Natural killer cell (primary cell): ENCODE data around the gene FEM1B. TPM values are rescaled to one million over a fixed set of nuclear protein-coding genes. Genes with fewer than 3 reads are reported as not detected.

Experiments used
- ATAC-seq, 3 donors: fragments of 150-1000 bp in 2 of 3; fragments of 200-7000 bp in 1 of 3; cut with Tn5 transposase; 1 replicate in 1 of 3; 2 replicates in 2 of 3; pipeline ENCODE4 v1.10.0; 2021; ENCODE audit warnings: mild to moderate bottlenecking in 2 of 3, moderate library complexity in 2 of 3
- DNase-seq, 2 donors: peaks; one replicate each; pipeline versions ENCODE4 v3.0.0 to v3.0.0-alpha.2; 2013 to 2021; ENCODE audit warnings: mixed read lengths in 1 of 2
- H3K27ac ChIP-seq: one replicate; pipeline ENCODE4 v1.5.1; 2013; ENCODE audit warnings: mild to moderate bottlenecking, low read length
- H3K27me3 ChIP-seq: one replicate; pipeline ENCODE4 v1.6.1; 2013; ENCODE audit warnings: low read length; ENCODE audit not compliant: control insufficient read depth, insufficient read depth
- H3K36me3 ChIP-seq: one replicate; pipeline ENCODE4 v1.6.1; 2013; ENCODE audit warnings: low read length; ENCODE audit not compliant: control insufficient read depth, insufficient read depth
- H3K4me1 ChIP-seq: one replicate; pipeline ENCODE4 v1.6.1; 2013; ENCODE audit warnings: low read length; ENCODE audit not compliant: control insufficient read depth, insufficient read depth
- H3K4me3 ChIP-seq: one replicate; pipeline ENCODE4 v1.5.1; 2013; ENCODE audit warnings: low read length
- H3K9me3 ChIP-seq: one replicate; pipeline ENCODE4 v1.6.1; 2013; ENCODE audit warnings: low read length; ENCODE audit not compliant: control insufficient read depth, insufficient read depth
- H3K27ac Mint-ChIP-seq, 2 donors: one replicate each; pipeline ENCODE4 v1.8.0; 2022; ENCODE audit warnings: mild to moderate bottlenecking in 2 of 2, mixed read lengths in 2 of 2, moderate library complexity in 1 of 2
- H3K27me3 Mint-ChIP-seq, 2 donors: one replicate each; pipeline ENCODE4 v1.8.0; 2022; ENCODE audit warnings: low read depth in 2 of 2, mixed read lengths in 2 of 2
- H3K36me3 Mint-ChIP-seq: one replicate; pipeline ENCODE4 v1.8.0; 2022; ENCODE audit warnings: mixed read lengths
- H3K4me1 Mint-ChIP-seq, 2 donors: one replicate each; pipeline ENCODE4 v1.8.0; 2022; ENCODE audit warnings: mixed read lengths in 2 of 2
- H3K4me3 Mint-ChIP-seq: one replicate; pipeline ENCODE4 v1.8.0; 2022; ENCODE audit warnings: mild to moderate bottlenecking, moderate library complexity, mixed read lengths
- H3K9me3 Mint-ChIP-seq, 2 donors: one replicate each; pipeline ENCODE4 v1.8.0; 2022; ENCODE audit warnings: mixed read lengths in 2 of 2
- WGBS: methylation state at CpG from one replicate; pipeline ENCODE4 v1.1.7; 2013; ENCODE audit warnings: missing lambda C conversion rate; ENCODE audit not compliant: insufficient coverage; 5-methylcytosine and 5-hydroxymethylcytosine counted together
- intact Hi-C: fragments of 100-400 bp; cut with micrococcal nuclease; formaldehyde crosslinking; loops from one replicate; pipeline ENCODE4 v1.14.2; 2022
- total RNA-seq, 4 donors: library from RNA; stranded (reverse); fragments of 120-200 nt in 1 of 4; gene quantifications; one replicate each; pipeline versions ENCODE4 v1.2.3 to v1.2.4, GENCODE V29; 2013 to 2022
- TF ChIP-seq, protein P1 (sequence below): fragments of 200-600 bp; IDR thresholded peaks from one replicate; pipeline ENCODE4 v1.8.0; 2022; ENCODE audit warnings: antibody characterized with exemption

Gene FEM1B
- total RNA-seq, 3 donors from 2014 or later (not counting 1 experiment from before 2014, with no cell fraction given) = 57.4 to 73.5 (median 67.9) TPM

DNA sequence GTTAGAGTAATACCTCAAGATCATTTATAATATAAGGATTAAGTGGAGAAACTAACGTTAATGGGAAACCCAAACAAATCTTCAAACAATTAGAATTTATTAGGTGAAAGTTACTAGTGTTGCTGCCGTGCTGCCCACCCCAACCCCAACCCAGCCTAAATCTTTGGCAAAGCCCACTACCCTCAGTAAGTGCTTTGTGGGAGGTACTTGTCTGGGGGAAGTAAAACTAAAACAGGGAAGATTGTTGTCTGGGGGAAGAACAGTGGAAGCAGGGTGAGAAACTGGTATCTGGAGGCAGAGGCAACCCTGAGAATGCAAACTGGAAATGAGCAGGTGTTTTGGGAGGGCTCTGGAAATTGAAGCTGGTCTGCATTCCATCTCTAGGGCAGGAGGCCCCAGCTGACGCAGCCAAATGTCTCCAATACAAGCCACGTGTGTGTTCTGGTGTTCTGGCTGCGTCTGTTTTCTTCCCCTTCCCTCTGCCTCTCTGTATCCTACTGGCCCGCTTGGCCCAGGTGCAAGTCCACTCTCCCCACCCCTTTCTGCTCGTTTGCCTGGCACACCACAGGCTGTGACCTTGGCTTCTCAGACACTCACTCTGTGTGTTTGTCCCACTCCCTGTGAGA is 32.7 kb downstream of the FEM1B start:
- Mint-ChIP-seq H3K27me3 (peaks cover 5 to 16% of the 10 kb centered on the region in 2 donors), H3K9me3 (no peaks in the 10 kb centered on the region), H3K4me3 (no peak overlapping the region), H3K27ac (no peak overlapping the region), H3K36me3 (no peaks in the 10 kb centered on the region), H3K4me1 (peaks cover 9 to 10% of the 10 kb centered on the region in 2 donors)
- no peak overlapping the region for H3K27ac ChIP-seq
- WGBS = 71% methylated on average over 5 of the region's 7 CpGs
- TF ChIP-seq, protein P1, sequence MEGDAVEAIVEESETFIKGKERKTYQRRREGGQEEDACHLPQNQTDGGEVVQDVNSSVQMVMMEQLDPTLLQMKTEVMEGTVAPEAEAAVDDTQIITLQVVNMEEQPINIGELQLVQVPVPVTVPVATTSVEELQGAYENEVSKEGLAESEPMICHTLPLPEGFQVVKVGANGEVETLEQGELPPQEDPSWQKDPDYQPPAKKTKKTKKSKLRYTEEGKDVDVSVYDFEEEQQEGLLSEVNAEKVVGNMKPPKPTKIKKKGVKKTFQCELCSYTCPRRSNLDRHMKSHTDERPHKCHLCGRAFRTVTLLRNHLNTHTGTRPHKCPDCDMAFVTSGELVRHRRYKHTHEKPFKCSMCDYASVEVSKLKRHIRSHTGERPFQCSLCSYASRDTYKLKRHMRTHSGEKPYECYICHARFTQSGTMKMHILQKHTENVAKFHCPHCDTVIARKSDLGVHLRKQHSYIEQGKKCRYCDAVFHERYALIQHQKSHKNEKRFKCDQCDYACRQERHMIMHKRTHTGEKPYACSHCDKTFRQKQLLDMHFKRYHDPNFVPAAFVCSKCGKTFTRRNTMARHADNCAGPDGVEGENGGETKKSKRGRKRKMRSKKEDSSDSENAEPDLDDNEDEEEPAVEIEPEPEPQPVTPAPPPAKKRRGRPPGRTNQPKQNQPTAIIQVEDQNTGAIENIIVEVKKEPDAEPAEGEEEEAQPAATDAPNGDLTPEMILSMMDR = no peak
- no peak for DNase-seq
- H3K4me3 ChIP-seq = no peak overlapping the region
- no peaks in the 10 kb centered on the region for H3K27me3 ChIP-seq
- H3K36me3 ChIP-seq = no peaks in the 10 kb centered on the region
- no peaks in the 10 kb centered on the region for H3K9me3 ChIP-seq
- intact Hi-C loops = no loop called here
- peaks cover 5% of the 10 kb centered on the region for H3K4me1 ChIP-seq
- ATAC-seq = no peak

DNA sequence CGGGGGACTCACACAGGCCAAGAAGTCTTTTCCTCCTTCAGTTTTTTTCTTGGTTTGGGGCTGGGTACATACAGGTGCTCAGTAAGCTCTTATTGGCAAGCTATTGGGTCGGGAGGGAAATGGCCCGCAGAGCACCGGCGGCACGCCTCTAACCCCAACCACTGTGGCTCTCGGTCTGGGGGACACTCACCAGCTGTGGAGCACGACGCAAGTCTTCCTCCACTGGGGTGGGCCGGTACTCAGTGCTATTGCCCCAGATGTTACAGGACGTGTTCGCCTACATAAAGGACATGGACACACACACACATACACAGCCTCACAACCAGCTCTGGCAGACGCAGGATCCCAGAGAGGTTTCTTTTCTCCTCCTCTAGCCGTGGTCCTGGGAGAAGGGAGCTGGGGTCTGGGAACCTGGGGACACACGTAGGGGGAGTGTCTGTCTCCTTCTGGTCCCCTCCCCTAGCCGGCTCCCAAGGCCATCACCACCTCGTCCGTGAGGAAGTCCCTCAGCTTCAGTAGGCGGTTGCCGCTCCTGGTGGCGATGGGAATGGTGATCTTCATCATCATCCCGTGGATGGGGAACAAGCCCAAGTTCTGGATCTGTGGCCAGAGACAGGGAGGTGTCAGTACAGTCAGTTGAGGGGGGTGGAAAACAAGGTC is 33.4 kb downstream of the FEM1B start:
- peaks cover 5 to 16% of the 10 kb centered on the region in 2 donors for H3K27me3 Mint-ChIP-seq
- no peak overlapping the region for H3K4me3 Mint-ChIP-seq
- Histone ChIP-seq H3K27ac (no peak overlapping the region), H3K27me3 (no peaks in the 10 kb centered on the region), H3K9me3 (no peaks in the 10 kb centered on the region), H3K4me3 (no peak overlapping the region), H3K4me1 (peaks cover 5% of the 10 kb centered on the region), H3K36me3 (no peaks in the 10 kb centered on the region)
- H3K4me1 Mint-ChIP-seq = peaks cover 9 to 10% of the 10 kb centered on the region in 2 donors
- H3K27ac Mint-ChIP-seq = no peak overlapping the region
- TF ChIP-seq, protein P1 = no peak
- intact Hi-C loops = no loop called here
- WGBS = 88% methylated on average over 21 of the region's 22 CpGs
- no peaks in the 10 kb centered on the region for H3K36me3 Mint-ChIP-seq
- ATAC-seq (no peak), DNase-seq (no peak)
- H3K9me3 Mint-ChIP-seq = no peaks in the 10 kb centered on the region

GRCh38 chr15:68311464-68311835 is 33.9 kb downstream of the FEM1B start:
- Mint-ChIP-seq H3K4me1 (peaks cover 6% of the 10 kb centered on the region in 2 donors), H3K27ac (no peak overlapping the region), H3K27me3 (peaks cover 8 to 14% of the 10 kb centered on the region in 2 donors), H3K36me3 (no peaks in the 10 kb centered on the region), H3K9me3 (no peaks in the 10 kb centered on the region), H3K4me3 (no peak overlapping the region)
- Histone ChIP-seq H3K9me3 (no peaks in the 10 kb centered on the region), H3K4me3 (no peak overlapping the region), H3K27me3 (no peaks in the 10 kb centered on the region), H3K36me3 (no peaks in the 10 kb centered on the region), H3K4me1 (peaks cover 2% of the 10 kb centered on the region), H3K27ac (no peak overlapping the region)
- TF ChIP-seq, protein P1 = no peak
- WGBS = 96% methylated on average over 3 of the region's 3 CpGs
- intact Hi-C loops = no loop called here
- DNase-seq (no peak), ATAC-seq (no peak)
